B cell (primary cell): Measurements from ENCODE around the gene DCAKD. TPM values are rescaled to one million over a fixed set of nuclear protein-coding genes. Genes with fewer than 3 reads are reported as not detected.
"Not testable (repeated sequence)": the region's sequence is repeated elsewhere in the genome, so short reads cannot be mapped to it uniquely, and the experiment has no call there.

ENCODE experiments used
- ATAC-seq: fragments of 200-7000 bp; cut with Tn5 transposase; one replicate; pipeline ENCODE4 v1.10.0; 2021; ENCODE audit warnings: low read depth, mild to moderate bottlenecking, moderate number of reproducible peaks, moderate library complexity
- CTCF ChIA-PET: fragments of 350-600 bp; sonication (Branson Sonifier 250); formaldehyde crosslinking; loops from one replicate; lab custom pipeline; 2021; ENCODE audit warnings: antibody characterized with exemption, inconsistent platforms; lab: Charles Lee
- POLR2A ChIA-PET: fragments of 350-600 bp; sonication (Branson Sonifier 250); formaldehyde crosslinking; loops from one replicate; lab custom pipeline; 2021; ENCODE audit warnings: antibody characterized with exemption; lab: Charles Lee
- DNase-seq: peaks from one replicate; pipeline ENCODE4 v3.0.0; 2013
- H2AFZ ChIP-seq: 2 replicates; pipeline ENCODE4 v1.6.1; 2012; ENCODE audit warnings: mild to moderate bottlenecking, low read depth, low read length; ENCODE audit not compliant: insufficient read depth, poor library complexity, severe bottlenecking
- H3K27ac ChIP-seq, 2 donors: 1 replicate in 1 of 2; 2 replicates in 1 of 2; pipeline ENCODE4 v1.5.1; 2012 to 2013; ENCODE audit warnings: low read length in 2 of 2, mild to moderate bottlenecking in 2 of 2, moderate library complexity in 1 of 2
- H3K27me3 ChIP-seq, 4 experiments: fragments of 200-600 bp in 1 of 4; sonication (generic) in 1 of 4; replicated peaks in 1 of 4; 1 replicate in 2 of 4; 2 replicates in 2 of 4; pipeline versions ENCODE4 v1.6.1 to v1.7.0; 2013 to 2016; ENCODE audit warnings: low read length in 3 of 4, mild to moderate bottlenecking in 2 of 4, mixed read lengths in 1 of 4, moderate library complexity in 1 of 4; ENCODE audit not compliant: insufficient read depth in 4 of 4, control insufficient read depth in 3 of 4; ENCODE audit errors: control extremely low read depth in 1 of 4
- H3K36me3 ChIP-seq, 2 experiments: replicated peaks in 1 of 2; 1 replicate in 1 of 2; 2 replicates in 1 of 2; pipeline versions ENCODE4 v1.6.1 to v1.7.1; 2013; ENCODE audit warnings: low read length in 1 of 2; ENCODE audit not compliant: insufficient read depth in 2 of 2, control insufficient read depth in 1 of 2; ENCODE audit errors: control extremely low read depth in 1 of 2, extremely low read depth in 1 of 2
- H3K4me1 ChIP-seq, 2 donors: fragments of 200-600 bp in 1 of 2; sonication (generic) in 1 of 2; 1 replicate in 1 of 2; 2 replicates in 1 of 2; pipeline versions ENCODE4 v1.5.1 to v1.6.1; 2013 to 2017; ENCODE audit warnings: low read length in 2 of 2; ENCODE audit not compliant: control insufficient read depth in 2 of 2, insufficient read depth in 2 of 2
- H3K4me2 ChIP-seq: replicated peaks from 2 replicates; pipeline ENCODE3; 2012; ENCODE audit warnings: mild to moderate bottlenecking, low read depth, low read length; ENCODE audit not compliant: poor library complexity, severe bottlenecking
- H3K4me3 ChIP-seq, 5 experiments: fragments of 200-600 bp in 1 of 5; sonication (generic) in 1 of 5; 1 replicate in 3 of 5; 2 replicates in 2 of 5; pipeline versions ENCODE4 v1.5.1 to v1.7.0; 2011 to 2016; ENCODE audit warnings: low read length in 4 of 5, mild to moderate bottlenecking in 4 of 5, low read depth in 2 of 5, control low read depth in 1 of 5, moderate library complexity in 1 of 5; ENCODE audit not compliant: insufficient read depth in 1 of 5; ENCODE audit errors: control extremely low read depth in 1 of 5, extremely low read depth in 1 of 5
- H3K79me2 ChIP-seq: fragments of 200-600 bp; sonication (generic); one replicate; pipeline ENCODE4 v1.6.0; 2016; ENCODE audit warnings: low read length; ENCODE audit not compliant: control insufficient read depth, insufficient read depth
- H3K9ac ChIP-seq: fragments of 200-600 bp; sonication (generic); 2 replicates; pipeline ENCODE4 v1.6.1; 2017; ENCODE audit warnings: mild to moderate bottlenecking, low read length, moderate library complexity
- H3K9me3 ChIP-seq, 3 donors: one replicate each; pipeline versions ENCODE4 v1.6.1 to v1.7.1; 2013; ENCODE audit warnings: low read length in 2 of 3; ENCODE audit not compliant: control insufficient read depth in 2 of 3, insufficient read depth in 1 of 3; ENCODE audit errors: control extremely low read depth in 1 of 3
- H4K20me1 ChIP-seq: 2 replicates; pipeline ENCODE4 v1.6.0; 2012; ENCODE audit warnings: mild to moderate bottlenecking, low read length; ENCODE audit not compliant: insufficient read depth, control insufficient read depth, poor library complexity, severe bottlenecking
- H3K27ac Mint-ChIP-seq: one replicate; pipeline ENCODE4 v1.8.0; 2021; ENCODE audit warnings: mixed read lengths
- H3K27me3 Mint-ChIP-seq: one replicate; pipeline ENCODE4 v1.8.0; 2021; ENCODE audit warnings: mixed read lengths
- H3K4me1 Mint-ChIP-seq: one replicate; pipeline ENCODE4 v1.8.0; 2021; ENCODE audit warnings: mixed read lengths
- H3K4me3 Mint-ChIP-seq: one replicate; pipeline ENCODE4 v1.8.0; 2021; ENCODE audit warnings: mixed read lengths
- H3K9me3 Mint-ChIP-seq: one replicate; pipeline ENCODE4 v1.8.0; 2022; ENCODE audit warnings: mixed read lengths; ENCODE audit not compliant: insufficient read depth
- CTCF ChIP-seq: fragments of 200-600 bp; IDR thresholded peaks from one replicate; pipeline ENCODE4 v1.8.0; 2022; ENCODE audit warnings: antibody characterized with exemption, mild to moderate bottlenecking
- EZH2 ChIP-seq: IDR thresholded peaks from 2 replicates; pipeline ENCODE4 v1.6.1; 2012; ENCODE audit warnings: borderline replicate concordance, low read depth, mild to moderate bottlenecking, moderate library complexity, low read length; ENCODE audit not compliant: insufficient read depth, poor library complexity, severe bottlenecking
- WGBS: methylation state at CpG from one replicate; pipeline ENCODE4 v1.1.5; 2013; ENCODE audit warnings: missing lambda C conversion rate; ENCODE audit not compliant: insufficient coverage; 5-methylcytosine and 5-hydroxymethylcytosine counted together
- intact Hi-C: fragments of 100-400 bp; cut with micrococcal nuclease; formaldehyde crosslinking; loops from one replicate; pipeline ENCODE4 v1.10.0; 2022
- polyA plus RNA-seq: library from polyadenylated mRNA; depleted of rRNA; stranded (reverse); fragments of >200 nt; gene quantifications from 2 replicates; pipeline ENCODE4 v1.2.3, GENCODE V29; 2012
- total RNA-seq, 2 donors: library from RNA; stranded (reverse); fragments of 120-200 nt in 1 of 2; gene quantifications; 1 replicate in 1 of 2; 2 replicates in 1 of 2; pipeline versions ENCODE4 v1.2.3 to v1.2.4, GENCODE V29; 2013 to 2022

The DCAKD gene
- total and polyA plus RNA-seq, 2 donors (not counting 1 experiment from before 2014, with no cell fraction given): 20.6 to 31.5 TPM

- H4K20me1 ChIP-seq, DNase-seq, ATAC-seq, H3K27me3 Mint-ChIP-seq, H3K4me3 Mint-ChIP-seq, H3K36me3 ChIP-seq, H3K27me3 ChIP-seq, H2AFZ ChIP-seq, H3K27ac Mint-ChIP-seq, H3K9me3 Mint-ChIP-seq, H3K27ac ChIP-seq, H3K9me3 ChIP-seq: not testable (repeated sequence)
- Histone ChIP-seq H3K4me1 (peaks cover 7 to 19% of the 10 kb centered on the region in 2 donors), H3K4me3 (peak overlapping the region in 3 of 5 experiments; percentile 30 to 67 (median 55)), H3K9ac (peak overlapping the region; percentile 68), H3K4me2 (peak overlapping the region; percentile 90), H3K79me2 (peaks cover 29% of the 10 kb centered on the region)
- ChIA-PET POLR2A (interaction anchor here (0.9 kb wide), 1 partner anchor 10 kb away, joined by 9 read pairs; the partner anchor contains the start of gene NMT1), CTCF (interaction anchor here (1.2 kb wide), 1 partner anchor 9 kb away, joined by 4 read pairs; the partner anchor contains the start of gene NMT1)
- peaks cover 18% of the 10 kb centered on the region for H3K4me1 Mint-ChIP-seq
- intact Hi-C loops: loop anchor here (1.0 kb wide), 2 partner anchors 10 to 276 kb away; partner anchors contain the start of gene NMT1
- no CpG with 5 or more reads among the region's 54 CpGs for WGBS
Observed at GRCh38 chr17:45051720-45052051, 254 bp upstream of the DCAKD start.

GRCh38 chr17:45050481-45051059 is 862 bp downstream of the DCAKD start:
- Mint-ChIP-seq H3K27ac (peak overlapping the region; percentile 90), H3K27me3 (no peaks in the 10 kb centered on the region), H3K9me3 (no peaks in the 10 kb centered on the region), H3K4me3 (peak overlapping the region; percentile 89), H3K4me1 (peaks cover 20% of the 10 kb centered on the region)
- Histone ChIP-seq H3K9me3 (no peaks in the 10 kb centered on the region), H3K27ac (peak overlapping the region; percentile 77 to 92), H3K4me2 (peak overlapping the region; percentile 85), H2AFZ (peak overlapping the region; percentile 88), H3K36me3 (peaks cover 0 to 3% of the 10 kb centered on the region in 2 experiments), H3K79me2 (peaks cover 38% of the 10 kb centered on the region), H3K4me1 (peaks cover 7 to 19% of the 10 kb centered on the region in 2 donors), H3K4me3 (peak overlapping the region; percentile 55 to 83 (median 73)), H3K9ac (peak overlapping the region; percentile 86), H3K27me3 (no peaks in the 10 kb centered on the region), H4K20me1 (no peaks in the 10 kb centered on the region)
- WGBS: 14% methylated on average over 7 of the region's 14 CpGs
- CTCF ChIA-PET: interaction anchor here (1.2 to 2.1 kb wide), 3 partner anchors 11 to 27 kb away, joined by 4 to 8 read pairs (median 7); partner anchors contain the start of gene NMT1
- POLR2A ChIA-PET: interaction anchor here (0.6 to 1.2 kb wide), 2 partner anchors 11 to 1526 kb away, joined by 4 to 7 read pairs; partner anchors contain the start of gene NMT1
- TF ChIP-seq CTCF (no peak), EZH2 (no peak)
- ATAC-seq (no peak), DNase-seq (no peak)
- intact Hi-C loops: loop anchor here (1.0 kb wide), 2 partner anchors 11 to 275 kb away; partner anchors contain the start of gene NMT1
